HUDEP-2 (cell line): Measurements from ENCODE around the gene PRSS21.

Experiments used
- DNase-seq, 76 experiments: peaks; one replicate each; lab custom pipeline; 2025; ENCODE audit not compliant: unreplicated experiment in 76 of 76; lab: John Stamatoyannopoulos, UW

PRSS21 gene

GRCh38 chr16:2779151-2779920, 37.7 kb upstream of the PRSS21 start:
- no peak for DNase-seq

- DNase-seq: no peak
Measured at GRCh38 chr16:2779978-2780898, 36.8 kb upstream of the PRSS21 start.

DNA sequence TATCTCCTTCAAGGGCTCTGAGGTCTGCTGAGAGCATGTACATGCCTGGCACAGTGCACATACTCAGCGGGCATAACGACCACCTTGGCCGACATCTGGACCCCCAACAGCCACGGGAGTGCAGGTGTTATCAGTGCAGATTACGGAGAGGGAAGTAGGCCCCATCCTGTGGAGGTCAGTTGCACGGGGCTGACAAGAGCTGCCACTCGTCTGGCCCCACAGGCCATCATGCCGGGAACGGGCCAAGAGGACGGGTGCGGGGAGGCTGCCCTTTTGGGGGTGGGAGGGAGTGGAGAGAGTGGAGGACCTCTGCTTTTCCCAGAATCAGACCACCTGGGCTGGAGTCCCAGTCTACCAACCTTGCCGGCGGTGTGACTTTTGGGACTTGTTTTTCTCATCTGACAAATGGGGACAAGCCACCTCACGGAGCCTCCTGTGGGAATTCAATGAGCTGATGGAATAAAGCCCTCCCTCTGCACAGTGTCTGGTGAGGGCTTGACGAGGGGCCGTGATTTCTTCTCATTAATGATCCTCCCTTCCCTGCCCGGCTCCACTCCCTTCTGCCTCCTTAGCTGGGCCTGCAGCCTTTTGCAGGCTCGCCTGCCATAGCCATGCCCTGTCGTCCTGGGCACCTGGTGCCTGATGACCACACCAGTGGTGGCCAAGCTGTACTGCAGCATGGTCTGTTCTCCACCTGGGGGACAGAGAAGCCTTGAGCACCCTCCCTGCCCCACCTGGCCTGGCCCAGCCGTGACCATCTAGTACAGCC, 34.3 kb upstream of the PRSS21 start:
- no peak for DNase-seq

DNA sequence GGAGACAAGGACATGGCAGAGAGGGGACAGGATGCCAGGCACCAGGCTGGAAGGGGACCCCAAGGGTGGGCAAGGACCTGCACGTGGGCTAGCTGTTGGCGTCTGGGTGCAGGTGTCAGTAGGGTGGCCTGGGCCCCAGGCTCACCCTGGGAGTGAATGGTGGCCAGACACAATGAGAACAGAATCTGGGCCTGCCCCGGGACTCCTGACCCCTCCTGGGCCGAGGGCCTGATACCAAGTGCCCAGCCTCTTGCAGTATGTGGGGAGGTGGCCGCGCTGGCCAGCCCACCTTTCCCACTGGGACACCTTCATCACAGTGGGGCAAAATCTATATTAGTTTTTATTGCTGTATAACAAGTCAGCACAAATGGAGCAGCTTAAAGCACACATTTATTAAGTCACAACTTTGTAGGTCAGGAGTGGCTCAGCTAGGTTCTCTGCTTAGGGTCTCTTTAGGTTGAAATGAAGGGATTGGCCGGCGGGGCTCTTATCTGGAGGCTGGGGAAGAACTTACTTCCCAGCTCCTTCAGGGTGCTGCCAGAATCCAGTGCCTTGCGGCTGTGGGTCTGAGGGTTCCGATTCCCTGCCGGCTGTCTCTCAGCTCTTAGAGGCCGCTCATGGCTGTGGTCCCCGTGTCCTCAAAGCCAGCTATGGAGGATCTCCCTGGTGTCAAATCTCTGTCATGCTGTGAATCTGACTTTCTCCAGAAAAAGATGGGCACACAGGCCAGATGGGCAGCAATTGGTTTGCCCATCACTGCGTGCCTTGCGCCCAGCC, 33.3 kb upstream of the PRSS21 start:
- no peak for DNase-seq

DNA sequence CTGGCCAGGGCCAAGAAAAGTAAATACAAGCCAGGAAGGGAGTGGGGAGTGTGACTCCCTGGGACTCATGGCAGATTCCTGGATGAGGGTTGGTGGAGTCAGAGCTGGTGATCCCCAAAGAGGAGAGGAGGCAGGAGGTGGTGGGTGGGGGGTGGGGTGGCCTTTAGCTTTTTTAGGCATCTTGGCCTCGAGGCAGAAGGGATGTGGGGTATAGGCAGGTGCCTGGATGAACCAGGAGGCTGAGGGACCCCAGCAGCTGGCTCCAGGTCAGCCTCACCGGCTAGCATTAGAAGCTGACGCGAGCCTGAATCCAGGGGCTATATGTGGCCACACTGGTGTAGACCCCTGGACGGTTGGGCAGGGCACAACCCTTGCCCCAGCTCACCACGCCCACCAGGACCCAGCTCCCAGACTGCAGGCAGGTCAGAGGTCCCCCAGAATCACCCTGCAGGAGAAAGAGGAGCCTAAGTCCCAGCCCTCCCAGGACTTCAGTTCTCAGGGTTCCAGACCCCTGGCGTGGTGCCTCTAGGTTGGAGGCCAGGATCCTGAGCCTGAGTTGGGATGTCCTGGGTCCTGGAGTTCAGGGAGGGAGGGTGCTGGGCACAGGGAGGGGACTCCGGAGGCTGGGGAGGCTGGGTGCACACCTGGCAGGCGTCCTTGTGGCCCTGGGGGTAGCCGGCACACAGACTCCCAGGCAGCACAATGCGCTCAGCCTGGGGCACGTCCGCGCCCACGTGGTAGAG, 32.5 kb upstream of the PRSS21 start:
- no peak for DNase-seq

DNA sequence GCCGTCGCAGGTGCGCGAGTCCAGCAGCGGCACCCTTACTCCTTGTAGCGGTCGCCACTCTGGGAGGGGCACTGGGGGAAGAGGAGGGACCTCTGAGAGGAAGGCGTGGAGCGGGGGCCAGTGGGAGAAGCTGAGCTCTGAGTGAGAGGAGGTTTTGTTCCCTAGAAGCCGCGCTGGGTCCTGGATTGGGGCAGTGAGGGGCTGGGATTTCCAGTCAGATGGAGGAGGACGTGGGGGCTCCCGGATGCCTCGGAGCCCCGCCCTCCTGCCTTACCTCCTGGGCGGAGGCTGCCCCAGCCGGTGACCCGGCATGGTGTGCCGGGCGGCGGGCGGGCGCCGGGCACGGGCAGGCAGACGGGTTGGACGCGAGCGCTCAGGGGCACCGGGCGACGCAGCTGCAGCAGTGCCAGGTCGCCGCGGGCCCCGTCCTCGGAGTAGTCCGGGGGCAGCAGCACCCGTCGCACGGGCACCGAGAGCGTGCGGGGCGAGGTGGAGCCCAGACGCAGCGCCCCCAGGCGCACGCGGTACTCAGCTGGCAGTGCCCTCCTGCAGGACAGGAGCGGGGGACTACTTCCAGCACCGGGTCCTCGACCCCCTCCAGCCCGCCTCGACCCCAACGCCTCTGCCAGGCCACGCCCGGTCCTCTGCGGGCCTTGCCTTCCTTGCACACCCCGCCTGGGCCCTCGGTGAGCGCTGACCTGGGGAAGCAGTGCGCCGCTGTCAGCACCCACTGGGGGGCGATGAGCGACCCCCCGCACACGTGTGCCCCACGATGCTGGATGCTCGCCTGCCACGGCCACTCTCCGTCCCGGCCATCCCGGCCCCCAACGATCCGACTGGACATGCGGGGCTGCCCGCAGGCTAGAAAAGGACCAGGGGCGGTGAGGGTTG, 31.7 kb upstream of the PRSS21 start:
- no peak for DNase-seq

GRCh38 chr16:2786061-2786825, 30.8 kb upstream of the PRSS21 start:
- DNase-seq: no peak

DNA sequence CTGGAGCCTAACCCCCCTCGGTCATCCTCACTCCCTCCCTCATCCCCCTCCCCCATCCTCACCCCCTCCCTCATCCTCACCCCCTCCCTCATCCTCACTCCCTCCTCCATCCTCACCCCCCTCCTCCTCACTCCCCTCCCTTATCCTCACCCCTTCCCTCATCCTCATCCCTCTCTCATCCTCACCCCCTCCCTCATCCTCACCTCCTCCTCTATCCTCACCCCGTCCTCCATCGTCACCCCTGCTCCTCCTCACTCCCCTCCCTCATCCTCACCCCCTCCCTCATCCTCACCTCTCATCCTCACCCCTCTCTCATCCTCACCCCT, 30.2 kb upstream of the PRSS21 start:
- DNase-seq: no peak

- no peak for DNase-seq
Measured at GRCh38 chr16:2787406-2787805, 29.6 kb upstream of the PRSS21 start, which contains the start of gene PRSS33. TSS of gene PRSS33 (minus strand) at chr16:2787560. CDS start at chr16:2786547, 1,013 bp downstream.

GRCh38 chr16:2787961-2788360, 29.1 kb upstream of the PRSS21 start:
- no peak for DNase-seq

DNA sequence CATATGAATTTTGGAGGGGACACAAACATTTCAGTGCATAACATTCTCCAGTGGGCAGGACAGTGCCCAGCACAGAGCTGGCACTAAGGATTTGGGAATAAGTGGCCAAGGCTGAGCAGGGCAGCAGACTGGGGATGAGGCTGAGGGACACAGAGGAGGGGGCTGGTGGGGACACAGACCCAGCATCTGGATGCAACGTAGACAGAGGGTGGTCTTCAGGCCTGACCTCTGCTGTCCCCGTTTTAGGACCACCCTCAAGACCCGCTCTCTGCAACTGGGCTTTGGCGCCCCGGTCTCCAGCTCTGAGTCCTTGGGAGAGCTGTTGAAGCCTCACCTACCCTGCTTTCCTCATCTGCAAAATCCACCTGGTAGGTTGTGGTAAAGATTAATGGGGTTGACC, 26.4 kb upstream of the PRSS21 start:
- DNase-seq: no peak

GRCh38 chr16:2791174-2791573, 25.9 kb upstream of the PRSS21 start:
- DNase-seq: no peak

- DNase-seq: no peak
Measured at GRCh38 chr16:2792940-2793339, 24.1 kb upstream of the PRSS21 start.

DNA sequence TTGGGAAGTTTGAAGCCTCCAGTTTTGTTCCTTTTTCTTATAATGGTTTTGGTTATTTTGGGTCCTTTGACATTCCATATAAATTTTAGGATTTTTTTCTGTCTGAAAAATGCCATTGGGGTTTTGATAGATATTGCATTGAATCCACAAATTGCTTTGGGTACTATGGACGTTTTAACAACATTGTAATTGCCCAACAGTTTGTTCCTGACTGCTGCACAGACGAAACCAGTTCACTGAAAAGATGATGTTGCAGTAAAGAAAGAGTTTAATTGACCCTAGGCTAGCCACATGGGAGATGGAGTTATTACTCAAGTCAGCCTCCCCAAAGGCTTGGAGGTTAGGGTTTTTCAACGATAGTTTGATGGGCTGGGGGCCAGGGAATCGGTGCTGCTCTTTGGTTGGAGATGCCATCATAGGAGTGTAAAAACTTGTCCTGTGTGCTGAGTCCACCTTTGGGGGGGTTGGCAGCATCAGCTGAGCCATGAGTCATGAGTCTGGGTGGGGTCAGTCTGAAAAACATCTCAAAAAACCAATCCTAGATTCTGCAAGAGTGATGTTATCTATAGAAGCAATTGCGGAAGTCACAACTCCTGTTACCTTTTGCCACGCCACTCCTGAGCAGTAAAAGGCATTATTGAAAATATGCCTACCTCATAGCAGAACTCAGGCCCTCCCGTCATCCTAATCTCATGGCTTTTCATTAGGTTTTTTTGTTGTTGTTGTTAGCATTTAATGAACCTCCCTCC, 21.5 kb upstream of the PRSS21 start:
- DNase-seq: peak in 1 of 76 experiments; percentile 33

DNA sequence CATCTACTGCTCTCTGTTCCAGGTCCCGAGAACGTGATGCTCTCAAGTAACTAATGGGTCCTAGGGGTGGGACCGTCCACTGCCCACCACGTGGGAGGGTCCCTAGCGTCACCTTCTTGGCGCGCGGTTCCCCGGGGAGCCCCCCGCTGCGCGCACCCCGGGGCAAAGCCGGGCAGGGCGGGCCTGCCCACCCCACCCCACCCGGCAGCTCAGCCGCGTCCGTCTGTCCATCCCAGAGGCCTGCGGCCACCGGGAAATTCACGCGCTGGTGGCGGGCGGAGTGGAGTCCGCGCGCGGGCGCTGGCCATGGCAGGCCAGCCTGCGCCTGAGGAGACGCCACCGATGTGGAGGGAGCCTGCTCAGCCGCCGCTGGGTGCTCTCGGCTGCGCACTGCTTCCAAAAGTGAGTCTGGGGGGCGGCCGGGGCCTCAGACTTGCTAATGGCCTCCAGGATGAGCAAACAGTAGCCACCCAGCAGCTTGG, 18.3 kb upstream of the PRSS21 start:
- DNase-seq: no peak

DNA sequence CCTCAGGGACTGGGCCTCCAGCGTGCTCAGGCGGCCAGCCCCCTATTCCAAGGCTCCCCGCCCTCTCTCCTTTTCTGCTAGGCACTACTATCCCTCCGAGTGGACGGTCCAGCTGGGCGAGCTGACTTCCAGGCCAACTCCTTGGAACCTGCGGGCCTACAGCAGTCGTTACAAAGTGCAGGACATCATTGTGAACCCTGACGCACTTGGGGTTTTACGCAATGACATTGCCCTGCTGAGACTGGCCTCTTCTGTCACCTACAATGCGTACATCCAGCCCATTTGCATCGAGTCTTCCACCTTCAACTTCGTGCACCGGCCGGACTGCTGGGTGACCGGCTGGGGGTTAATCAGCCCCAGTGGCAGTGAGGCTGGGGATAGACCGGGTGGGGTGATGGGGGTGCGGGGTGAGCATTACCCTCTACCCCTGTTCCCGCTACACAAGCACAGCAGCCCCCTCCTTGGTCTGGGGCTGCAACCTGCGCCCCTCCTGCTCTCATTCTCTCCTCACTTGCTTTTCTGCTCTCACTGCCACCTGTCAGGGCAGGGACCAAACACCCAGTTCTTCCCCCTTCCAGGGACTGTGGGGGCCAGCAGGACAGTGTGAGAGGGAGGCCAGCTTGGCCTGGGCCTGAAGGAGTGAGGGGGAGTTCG, 17.7 kb upstream of the PRSS21 start:
- no peak for DNase-seq

GRCh38 chr16:2799859-2800226, 17.2 kb upstream of the PRSS21 start:
- DNase-seq: no peak
